ENCODE data around the gene AP4B1.
"Not testable (repeated sequence)": the region's sequence is repeated elsewhere in the genome, so short reads cannot be mapped to it uniquely, and the experiment has no call there.

The AP4B1 gene

DNA sequence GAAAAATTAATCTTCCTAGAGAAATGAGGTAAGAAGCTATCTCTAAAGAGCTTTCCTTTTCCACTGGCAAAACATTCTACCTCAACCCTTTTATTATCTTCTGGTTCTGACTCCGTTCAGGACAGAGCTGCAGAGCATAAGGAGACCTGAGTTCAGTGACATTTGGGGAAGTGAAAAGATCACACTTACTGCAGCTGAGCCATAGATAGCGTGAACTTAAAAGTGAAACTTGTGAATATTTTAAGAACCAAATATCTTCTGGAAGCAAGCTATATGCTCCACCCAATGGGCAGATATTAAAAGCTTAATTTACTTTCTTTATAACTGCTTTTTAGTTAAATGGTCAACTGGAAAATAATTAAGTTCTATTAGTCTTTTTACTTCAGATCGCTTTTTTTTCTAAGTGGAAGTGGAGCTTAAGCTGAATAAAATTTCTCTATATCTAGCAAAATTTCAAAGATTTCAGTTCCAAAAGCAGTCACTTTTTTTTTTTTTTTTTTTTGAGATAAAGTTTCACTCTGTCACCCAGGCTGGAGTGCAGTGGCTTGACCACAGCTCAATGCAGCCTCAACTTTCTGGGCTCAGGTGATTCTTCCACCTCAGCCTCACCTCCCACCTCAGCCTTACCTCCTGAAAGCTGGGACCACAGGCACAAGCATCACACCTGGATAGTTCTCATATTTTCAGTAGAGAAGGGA lies 45.0 kb downstream of the AP4B1 start:
- H3K27ac Mint-ChIP-seq, result peak overlapping the region in 1 of 2 donors; percentile 35
- H3K4me3 Mint-ChIP-seq, result no peak overlapping the region
- ATAC-seq, result no peak
- H3K4me1 Mint-ChIP-seq, result peaks cover 58% of the 10 kb centered on the region
- H3K9me3 Mint-ChIP-seq, result no peaks in the 10 kb centered on the region
- DNase-seq, result no peak
- no peaks in the 10 kb centered on the region for H3K27me3 Mint-ChIP-seq

DNA sequence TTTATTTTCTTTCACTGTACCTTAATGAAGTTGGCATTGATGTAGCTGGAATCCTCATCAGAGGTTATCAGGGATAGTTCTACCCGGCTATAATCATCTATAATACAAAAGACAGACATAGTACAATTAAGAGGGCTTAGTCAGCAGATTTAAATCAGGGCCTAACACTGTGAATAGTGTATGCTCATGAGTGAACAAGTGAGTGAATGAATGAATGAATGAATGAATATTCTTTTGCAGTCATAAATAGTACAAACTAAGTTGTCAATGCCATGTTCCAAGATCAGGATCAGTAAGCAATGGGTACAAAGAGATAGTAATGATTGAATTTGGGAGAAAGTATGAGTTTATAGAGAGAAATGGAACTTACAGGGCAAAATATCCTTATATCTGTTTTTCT lies 45.6 kb downstream of the AP4B1 start:
- no peak for DNase-seq
- Mint-ChIP-seq H3K4me1 (peaks cover 52% of the 10 kb centered on the region), H3K4me3 (no peak overlapping the region), H3K27me3 (no peaks in the 10 kb centered on the region), H3K27ac (no peak overlapping the region), H3K9me3 (no peaks in the 10 kb centered on the region)
- no peak for ATAC-seq

DNA sequence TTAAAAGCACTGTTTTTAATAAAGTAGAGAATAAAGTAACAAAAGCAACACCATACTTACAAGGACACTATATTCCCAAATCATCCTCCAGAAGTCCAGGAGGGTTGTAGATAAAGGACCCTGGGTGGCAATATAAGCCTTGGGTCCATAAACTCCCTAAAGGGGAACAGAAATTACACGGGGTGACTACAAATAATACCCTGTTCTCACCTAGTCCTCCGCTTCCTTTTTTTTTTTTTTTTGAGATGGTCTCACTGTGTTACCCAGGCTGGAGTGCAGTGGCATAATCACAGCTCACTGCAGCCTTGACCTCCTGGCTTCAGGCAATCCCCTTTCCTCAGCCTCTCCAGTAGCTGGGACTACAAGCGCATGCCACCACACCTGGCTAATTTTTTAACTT lies 46.2 kb downstream of the AP4B1 start:
- ATAC-seq (no peak), DNase-seq (no peak)
- Mint-ChIP-seq H3K4me1 (peaks cover 49% of the 10 kb centered on the region), H3K27ac (no peak overlapping the region), H3K9me3 (no peaks in the 10 kb centered on the region), H3K4me3 (no peak overlapping the region), H3K27me3 (no peaks in the 10 kb centered on the region)

GRCh38 chr1:113857776-113858175 lies 46.8 kb downstream of the AP4B1 start:
- ATAC-seq (no peak), DNase-seq (no peak)
- Mint-ChIP-seq H3K27ac (no peak overlapping the region), H3K27me3 (no peaks in the 10 kb centered on the region), H3K9me3 (no peaks in the 10 kb centered on the region), H3K4me1 (peaks cover 43% of the 10 kb centered on the region), H3K4me3 (no peak overlapping the region)

DNA sequence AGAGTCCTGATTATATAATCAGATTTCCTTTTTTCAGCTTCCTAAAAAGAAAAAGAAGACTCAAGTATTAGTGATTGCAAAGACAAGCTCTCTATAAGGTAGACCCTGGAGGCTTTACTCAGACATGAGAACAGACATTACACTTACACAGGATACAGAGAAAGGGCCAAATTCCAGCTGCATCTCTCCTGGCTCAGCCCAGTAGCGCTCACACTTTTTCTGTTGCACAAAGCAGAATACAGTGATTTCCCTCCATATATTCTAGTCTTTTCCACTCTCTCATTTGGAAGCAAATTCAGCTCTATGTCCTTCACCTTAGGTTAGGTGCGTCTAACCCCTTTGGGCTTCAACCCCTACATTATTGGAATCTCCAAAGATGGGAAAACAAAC lies 48.2 kb downstream of the AP4B1 start:
- ATAC-seq, result no peak
- Mint-ChIP-seq H3K27me3 (no peaks in the 10 kb centered on the region), H3K4me3 (no peak overlapping the region), H3K9me3 (no peaks in the 10 kb centered on the region), H3K27ac (no peak overlapping the region), H3K4me1 (peaks cover 42% of the 10 kb centered on the region)
- DNase-seq, result no peak

GRCh38 chr1:113855630-113856400 lies 48.8 kb downstream of the AP4B1 start:
- H3K4me3 Mint-ChIP-seq, result no peak overlapping the region
- ATAC-seq, result no peak
- no peak for DNase-seq
- peak overlapping the region in 1 of 2 donors; percentile 87 for H3K27ac Mint-ChIP-seq
- H3K9me3 Mint-ChIP-seq, result no peaks in the 10 kb centered on the region
- no peaks in the 10 kb centered on the region for H3K27me3 Mint-ChIP-seq
- peaks cover 42% of the 10 kb centered on the region for H3K4me1 Mint-ChIP-seq

- Mint-ChIP-seq H3K4me1 (peaks cover 37% of the 10 kb centered on the region), H3K4me3 (no peak overlapping the region), H3K27me3 (no peaks in the 10 kb centered on the region), H3K9me3 (no peaks in the 10 kb centered on the region), H3K27ac (no peak overlapping the region)
- ATAC-seq, result no peak
- DNase-seq, result no peak
Observed at GRCh38 chr1:113854234-113854633, 50.4 kb downstream of the AP4B1 start.

GRCh38 chr1:113852694-113853093 lies 51.9 kb downstream of the AP4B1 start:
- H3K9me3 Mint-ChIP-seq, DNase-seq, H3K27me3 Mint-ChIP-seq, H3K4me3 Mint-ChIP-seq, ATAC-seq: not testable (repeated sequence)
- H3K27ac Mint-ChIP-seq, result peak overlapping the region in 1 of 2 donors; percentile 19
- peaks cover 30% of the 10 kb centered on the region for H3K4me1 Mint-ChIP-seq

DNA sequence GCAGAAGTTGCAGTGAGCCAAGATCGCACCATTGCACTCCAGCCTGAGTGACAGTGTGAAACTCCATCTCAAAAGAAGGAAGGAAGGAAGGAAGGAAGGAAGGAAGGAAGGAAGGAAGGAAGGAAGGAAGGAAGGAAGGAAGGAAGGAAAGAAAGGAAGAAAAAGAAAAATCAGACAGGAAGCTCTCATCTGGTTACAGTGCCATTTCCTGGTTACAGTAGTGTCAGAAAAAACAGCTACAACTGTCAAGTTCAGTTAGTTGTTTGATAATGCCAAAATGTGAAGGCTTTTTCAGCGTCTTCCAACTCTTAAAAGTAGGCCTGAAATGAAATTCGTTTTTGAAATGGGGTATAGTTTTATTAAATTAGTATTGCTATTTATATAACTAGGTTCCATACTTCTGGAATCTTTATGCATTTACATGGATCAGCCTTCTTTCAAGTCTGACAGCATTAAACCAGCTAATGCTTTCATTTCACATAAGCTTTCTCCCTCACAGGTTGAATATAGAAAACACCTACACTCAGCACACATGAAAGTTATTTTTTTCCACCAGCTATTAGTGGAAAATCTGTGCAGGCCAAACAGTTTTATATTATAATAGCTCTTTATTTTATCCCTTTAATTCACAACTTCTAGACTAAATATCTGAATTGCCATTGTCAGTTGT lies 54.3 kb downstream of the AP4B1 start:
- H3K27ac Mint-ChIP-seq, result peak overlapping the region in 1 of 2 donors; percentile 42
- DNase-seq (no peak), ATAC-seq (no peak)
- H3K4me3 Mint-ChIP-seq, result no peak overlapping the region
- H3K4me1 Mint-ChIP-seq, result peaks cover 30% of the 10 kb centered on the region
- no peaks in the 10 kb centered on the region for H3K27me3 Mint-ChIP-seq
- peaks cover 0 to 4% of the 10 kb centered on the region in 2 donors for H3K9me3 Mint-ChIP-seq

- Mint-ChIP-seq H3K27me3 (no peaks in the 10 kb centered on the region), H3K4me1 (peaks cover 30% of the 10 kb centered on the region), H3K27ac (no peak overlapping the region), H3K9me3 (peaks cover 0 to 4% of the 10 kb centered on the region in 2 donors), H3K4me3 (no peak overlapping the region)
- no peak for ATAC-seq
- DNase-seq, result no peak
Observed at GRCh38 chr1:113849072-113849471, 55.5 kb downstream of the AP4B1 start.

GRCh38 chr1:113846391-113847035 lies 58.1 kb downstream of the AP4B1 start:
- DNase-seq (no peak), ATAC-seq (no peak)
- Mint-ChIP-seq H3K4me3 (no peak overlapping the region), H3K27me3 (no peaks in the 10 kb centered on the region), H3K4me1 (peaks cover 19% of the 10 kb centered on the region), H3K27ac (peak overlapping the region in 1 of 2 donors; percentile 75), H3K9me3 (peaks cover 0 to 4% of the 10 kb centered on the region in 2 donors)
